Fibroblast of skin of abdomen (primary cell): Measurements from ENCODE around the gene INTS4. TPM values are rescaled to one million over a fixed set of nuclear protein-coding genes. Genes with fewer than 3 reads are reported as not detected.
"Not testable (repeated sequence)": the region's sequence is repeated elsewhere in the genome, so short reads cannot be mapped to it uniquely, and the experiment has no call there.

Experiments used
- DNase-seq: peaks from one replicate; pipeline ENCODE4 v3.0.0-alpha.2; 2013
- polyA plus RNA-seq, 2 experiments: library from polyadenylated mRNA; unstranded; fragments of 120-200 nt; gene quantifications; one replicate each; pipeline ENCODE4 v1.2.1, GENCODE V29; 2013; ENCODE audit not compliant: insufficient read length in 2 of 2

Gene INTS4, protein sequence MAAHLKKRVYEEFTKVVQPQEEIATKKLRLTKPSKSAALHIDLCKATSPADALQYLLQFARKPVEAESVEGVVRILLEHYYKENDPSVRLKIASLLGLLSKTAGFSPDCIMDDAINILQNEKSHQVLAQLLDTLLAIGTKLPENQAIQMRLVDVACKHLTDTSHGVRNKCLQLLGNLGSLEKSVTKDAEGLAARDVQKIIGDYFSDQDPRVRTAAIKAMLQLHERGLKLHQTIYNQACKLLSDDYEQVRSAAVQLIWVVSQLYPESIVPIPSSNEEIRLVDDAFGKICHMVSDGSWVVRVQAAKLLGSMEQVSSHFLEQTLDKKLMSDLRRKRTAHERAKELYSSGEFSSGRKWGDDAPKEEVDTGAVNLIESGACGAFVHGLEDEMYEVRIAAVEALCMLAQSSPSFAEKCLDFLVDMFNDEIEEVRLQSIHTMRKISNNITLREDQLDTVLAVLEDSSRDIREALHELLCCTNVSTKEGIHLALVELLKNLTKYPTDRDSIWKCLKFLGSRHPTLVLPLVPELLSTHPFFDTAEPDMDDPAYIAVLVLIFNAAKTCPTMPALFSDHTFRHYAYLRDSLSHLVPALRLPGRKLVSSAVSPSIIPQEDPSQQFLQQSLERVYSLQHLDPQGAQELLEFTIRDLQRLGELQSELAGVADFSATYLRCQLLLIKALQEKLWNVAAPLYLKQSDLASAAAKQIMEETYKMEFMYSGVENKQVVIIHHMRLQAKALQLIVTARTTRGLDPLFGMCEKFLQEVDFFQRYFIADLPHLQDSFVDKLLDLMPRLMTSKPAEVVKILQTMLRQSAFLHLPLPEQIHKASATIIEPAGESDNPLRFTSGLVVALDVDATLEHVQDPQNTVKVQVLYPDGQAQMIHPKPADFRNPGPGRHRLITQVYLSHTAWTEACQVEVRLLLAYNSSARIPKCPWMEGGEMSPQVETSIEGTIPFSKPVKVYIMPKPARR
- polyA plus RNA-seq (2013, experiment 1 of 2; ENCODE audit: insufficient read length): 25.2 TPM
- 25.0 TPM for polyA plus RNA-seq (2013, experiment 2 of 2; ENCODE audit: insufficient read length)

DNA sequence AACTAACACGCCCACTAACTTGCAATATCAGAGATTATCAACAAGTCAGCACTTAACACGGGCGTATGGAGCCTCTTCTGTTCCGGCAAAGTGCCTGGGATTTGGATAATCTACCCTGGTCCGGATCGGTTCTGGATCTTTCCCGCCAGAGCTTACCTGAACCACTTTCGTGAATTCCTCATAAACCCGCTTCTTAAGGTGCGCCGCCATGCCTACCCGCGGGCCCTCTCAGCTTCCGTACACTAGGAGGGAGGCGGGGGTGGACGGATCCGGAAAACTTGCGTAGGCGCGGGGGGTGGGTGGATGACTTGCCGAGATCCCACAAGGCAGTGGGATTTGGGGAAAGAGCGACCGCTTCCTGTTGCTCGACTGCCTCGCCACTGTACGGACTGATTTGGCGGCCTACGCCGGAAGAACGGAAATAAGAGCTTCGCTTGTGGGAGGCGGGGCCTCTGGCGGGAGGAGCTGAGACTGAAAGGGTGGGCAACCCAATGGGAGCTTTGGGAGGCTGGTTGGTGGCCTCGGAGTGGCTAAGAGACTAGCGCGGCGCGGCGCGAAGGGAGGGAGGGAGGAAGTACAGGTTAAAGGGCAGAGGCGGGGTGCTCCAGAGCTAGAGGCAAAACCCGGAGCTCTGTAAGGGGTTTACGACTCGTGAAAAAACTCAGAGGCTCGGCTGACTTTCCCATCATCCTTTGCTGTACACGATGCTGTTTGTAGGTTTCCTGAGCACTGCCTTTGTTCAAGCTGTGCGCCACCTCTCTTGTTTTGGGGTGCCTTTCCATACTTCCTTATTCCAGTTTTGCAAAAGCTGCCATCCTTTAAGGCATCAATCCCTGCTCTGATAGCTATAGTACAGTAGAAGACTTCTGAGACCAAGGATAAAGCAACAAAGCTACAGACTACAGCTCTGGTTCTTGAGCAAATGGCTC lies at the start of gene INTS4:
Gene INTS4 (minus strand): TSS at position 235 of the 929 bp plus-strand sequence. CDS start 25 bp downstream, at position 210.
- DNase-seq: peak; percentile 100

DNA sequence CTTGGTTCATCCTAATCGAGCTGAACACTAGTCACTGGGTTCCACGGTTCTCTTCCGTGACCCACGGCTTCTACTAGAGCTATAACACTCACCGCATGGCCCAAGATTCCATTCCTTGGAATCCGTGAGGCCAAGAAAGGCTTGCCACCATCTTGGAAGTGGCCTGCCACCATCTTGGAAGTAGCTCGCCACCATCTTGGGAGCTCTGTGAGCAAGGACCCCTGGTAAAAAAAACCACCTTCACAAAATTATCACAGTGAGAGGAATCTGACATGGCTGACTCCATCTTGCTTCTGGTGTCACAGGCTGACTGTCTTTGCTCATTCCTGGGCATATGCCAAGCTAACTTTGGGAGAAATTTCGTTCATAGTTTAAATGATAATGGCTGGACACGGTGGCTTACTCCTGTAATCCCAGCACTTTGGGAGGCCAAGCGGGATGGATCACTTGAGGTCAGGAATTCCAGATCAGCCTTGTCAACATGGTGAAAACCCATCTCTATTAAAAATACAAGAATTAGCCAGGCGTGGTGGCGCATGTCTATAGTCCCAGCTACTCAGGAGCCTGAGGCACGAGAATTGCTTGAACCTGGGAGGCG lies 47.5 kb upstream of the INTS4 start:
- no peak for DNase-seq

DNA sequence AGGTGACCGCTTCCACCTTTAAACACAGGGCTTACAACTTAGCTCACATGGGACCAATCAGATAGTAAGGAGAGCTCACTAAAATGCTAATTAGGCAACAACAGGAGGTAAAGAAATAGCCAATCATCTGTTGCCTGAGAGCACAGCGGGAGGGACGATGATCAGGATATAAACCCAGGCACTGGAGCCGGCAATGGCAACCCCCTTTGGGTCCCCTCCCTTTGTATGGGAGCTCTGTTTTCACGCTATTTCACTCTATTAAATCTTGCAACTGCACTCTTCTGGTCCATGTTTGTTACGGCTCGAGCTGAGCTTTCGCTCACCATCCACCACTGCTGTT lies 46.9 kb upstream of the INTS4 start:
- not testable (repeated sequence) for DNase-seq

DNA sequence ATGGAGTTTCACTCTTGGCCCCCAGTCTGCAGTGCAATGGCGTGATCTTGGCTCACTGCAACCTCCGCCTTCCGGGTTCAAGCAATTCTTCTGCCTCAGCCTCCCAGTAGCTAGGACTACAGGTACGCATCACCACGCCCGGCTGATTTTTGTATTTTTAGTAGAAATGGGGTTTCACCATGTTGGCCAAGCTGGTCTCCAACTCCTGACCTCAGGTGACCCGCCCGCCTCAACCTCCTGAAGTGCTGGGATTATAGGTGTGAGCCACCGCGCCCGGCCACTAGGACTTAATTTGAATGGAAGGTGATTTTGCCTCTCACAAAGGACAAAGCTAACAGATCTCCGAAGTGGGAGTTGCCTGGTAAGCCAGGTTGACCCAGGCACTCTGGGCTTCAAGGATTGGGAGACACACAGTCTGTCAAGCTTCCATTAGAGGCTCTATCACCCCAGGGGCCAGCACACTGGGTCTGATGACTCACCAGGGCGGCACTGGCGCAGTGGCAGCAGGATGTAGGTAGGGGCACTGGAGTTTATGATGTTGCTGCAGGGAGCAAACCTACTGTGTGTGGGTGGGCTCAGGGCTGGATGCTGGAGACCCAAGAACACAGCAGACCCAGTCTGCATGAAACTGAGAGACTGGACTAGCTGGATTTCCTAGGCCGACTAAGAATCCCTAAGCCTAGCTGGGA lies 46.4 kb upstream of the INTS4 start:
- no peak for DNase-seq

DNA sequence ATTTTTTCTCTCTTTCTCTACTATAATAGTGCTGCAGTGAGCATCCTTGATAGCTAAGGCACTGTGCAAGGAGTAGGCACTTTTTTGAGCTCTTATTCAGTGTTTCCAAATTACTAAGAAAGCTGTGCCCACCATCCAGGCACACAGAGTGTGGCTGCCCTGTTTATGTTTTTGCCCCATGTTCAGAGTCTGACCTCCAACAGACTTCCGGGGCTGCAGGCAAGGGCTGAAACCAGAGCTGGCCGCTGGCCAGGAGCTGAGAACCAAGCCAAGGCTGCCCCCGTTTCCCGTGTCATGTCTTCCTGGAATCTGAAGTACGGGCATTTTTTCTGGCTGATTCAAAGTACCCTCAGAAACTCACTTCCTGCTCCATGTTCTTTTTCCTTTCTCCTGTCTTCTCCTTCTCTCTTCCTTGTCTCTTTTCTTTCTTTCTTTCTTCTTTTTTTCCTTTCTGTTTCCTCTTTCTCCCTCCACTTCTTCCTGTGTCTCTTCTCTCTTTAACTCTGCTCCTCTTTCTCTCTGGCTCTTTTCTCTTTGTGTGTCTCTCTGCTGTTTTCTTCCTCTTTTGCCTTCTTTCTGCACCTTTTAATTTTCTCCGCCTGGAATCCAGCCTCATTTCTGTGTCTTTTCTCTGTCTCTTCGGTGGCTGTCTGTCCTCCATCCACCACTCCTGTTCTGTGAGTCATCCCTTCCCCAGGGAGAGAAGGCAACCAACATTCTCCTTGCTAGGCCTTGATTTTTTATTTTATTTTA lies 45.6 kb upstream of the INTS4 start:
- DNase-seq: peak; percentile 89

DNA sequence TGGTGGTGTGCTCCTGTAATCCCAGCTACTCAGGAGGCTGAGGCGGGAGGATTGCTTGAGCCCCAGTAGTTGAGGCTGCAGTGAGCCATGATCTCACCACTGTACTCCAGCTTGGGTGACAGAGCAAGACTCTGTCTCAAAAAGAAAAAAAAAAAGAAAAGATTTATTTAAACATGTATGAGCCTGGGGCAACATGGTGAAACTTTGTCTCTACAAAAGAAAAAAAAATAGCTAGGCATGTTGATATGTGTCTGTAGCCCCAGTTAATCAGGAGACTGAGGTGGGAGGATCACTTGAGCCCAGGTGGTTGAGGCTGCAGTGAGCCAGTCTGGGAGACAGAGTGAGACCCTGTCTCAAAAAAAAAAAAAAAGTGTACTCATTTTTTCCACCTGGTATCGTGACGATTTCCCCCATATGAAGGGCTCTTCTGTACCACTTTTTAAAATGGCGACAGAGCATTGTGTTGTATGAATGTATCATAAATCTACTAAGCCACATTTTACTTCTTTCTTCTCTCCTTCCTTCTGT lies 45.0 kb upstream of the INTS4 start:
- DNase-seq: no peak

DNA sequence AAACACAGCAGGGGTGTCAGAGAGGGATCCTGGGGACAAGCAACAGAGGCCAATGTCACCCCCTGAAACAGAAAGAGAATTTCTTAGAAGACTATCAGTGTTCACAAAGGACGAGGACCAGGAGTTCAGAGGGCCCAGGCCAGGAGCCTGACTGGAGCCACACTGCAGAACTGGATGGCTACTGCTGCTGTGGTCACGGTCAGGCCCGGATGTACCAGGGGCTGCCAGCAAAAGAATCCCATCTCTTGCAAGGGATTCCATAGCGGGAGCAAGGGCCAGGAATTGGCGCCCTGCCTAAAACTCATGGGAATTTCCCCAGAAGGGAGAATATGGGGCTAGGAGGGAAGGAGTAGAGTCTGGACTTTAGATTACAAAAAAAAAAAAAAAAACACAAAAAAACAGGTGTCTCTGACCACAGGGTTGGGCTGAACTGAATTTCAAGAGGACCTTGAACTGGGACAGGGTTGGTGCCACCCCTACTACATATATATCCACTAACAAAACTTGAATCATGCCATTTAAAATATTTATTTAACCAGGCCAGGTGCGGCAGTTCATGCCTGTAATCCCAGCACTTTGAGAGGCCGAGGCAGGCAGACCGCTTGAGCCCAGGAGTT lies 44.3 kb upstream of the INTS4 start:
- DNase-seq: no peak

DNA sequence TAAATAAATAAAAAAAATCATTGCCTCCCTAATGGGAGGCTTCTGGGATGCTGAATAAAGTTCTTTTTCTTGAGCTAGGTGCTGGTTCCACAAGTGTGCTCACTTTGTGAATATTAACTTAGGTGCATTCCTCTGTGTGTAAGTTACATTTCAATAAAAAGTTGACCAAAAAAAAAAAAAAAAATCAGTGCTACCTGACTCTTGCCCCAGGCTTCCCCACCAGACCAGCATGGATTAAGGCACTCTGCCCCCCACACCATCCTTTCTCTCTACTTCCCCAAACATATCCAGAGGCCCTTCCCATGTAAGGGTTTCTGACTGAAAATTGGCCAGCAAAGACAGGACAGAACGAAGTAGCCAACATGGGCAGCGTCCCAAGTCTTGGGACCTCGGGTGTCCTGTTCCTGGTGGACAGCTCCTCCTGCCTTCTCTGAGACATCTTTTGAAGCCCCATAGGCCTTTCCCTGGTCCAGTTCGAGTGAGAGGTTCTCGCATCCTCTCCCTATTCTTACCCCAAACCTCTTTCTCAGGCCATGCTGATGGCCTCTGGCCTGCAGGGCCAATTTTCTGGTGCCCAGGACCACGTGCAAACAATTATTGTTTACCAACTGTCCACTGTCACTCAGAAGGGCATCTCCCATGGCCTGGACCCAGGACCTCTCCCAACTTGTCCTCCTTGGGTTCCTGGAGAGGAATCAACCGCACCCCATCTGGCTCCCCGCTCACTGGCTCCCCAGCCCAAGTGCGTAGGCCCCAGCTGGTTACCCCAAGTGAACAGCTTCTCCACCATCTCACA lies 43.6 kb upstream of the INTS4 start:
- no peak for DNase-seq

DNA sequence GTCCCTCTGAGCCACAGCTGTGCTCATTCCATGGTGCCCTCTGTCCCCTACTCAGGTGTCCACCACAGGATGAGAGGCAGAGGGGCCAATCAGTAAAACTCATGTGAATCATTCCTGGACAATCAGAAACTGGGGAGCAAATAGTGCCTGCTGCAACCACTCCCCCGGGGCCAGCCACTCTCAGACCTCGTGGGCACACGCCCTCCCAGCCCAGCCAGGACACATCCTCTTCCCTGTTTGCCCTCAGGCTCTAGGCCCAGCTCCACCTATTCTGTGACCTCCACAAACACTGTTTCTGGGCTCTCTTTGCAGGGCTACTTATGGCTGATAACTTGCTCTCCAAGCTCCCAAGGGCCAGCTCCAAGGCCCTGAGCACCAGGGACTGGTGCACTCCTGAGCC lies 42.6 kb upstream of the INTS4 start:
- no peak for DNase-seq

DNA sequence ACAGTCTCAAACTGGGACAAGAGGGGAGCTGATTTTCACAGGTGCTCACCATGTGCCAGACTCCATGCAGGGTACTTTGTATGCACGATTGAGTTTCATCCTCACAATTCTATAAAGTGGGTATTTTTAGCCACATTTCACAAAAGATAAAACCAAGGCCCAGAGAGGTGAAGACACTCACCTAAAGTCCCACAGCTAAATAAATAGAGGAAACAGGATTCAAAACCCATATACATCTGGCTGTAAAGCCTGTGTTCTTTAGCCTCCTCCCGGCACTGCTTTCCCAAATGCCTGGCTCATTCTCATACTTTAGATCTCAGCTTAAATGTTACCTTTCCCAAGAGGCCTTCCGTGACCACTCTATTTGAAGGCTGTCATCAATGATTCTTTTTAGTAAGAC lies 41.8 kb upstream of the INTS4 start:
- DNase-seq: no peak

DNA sequence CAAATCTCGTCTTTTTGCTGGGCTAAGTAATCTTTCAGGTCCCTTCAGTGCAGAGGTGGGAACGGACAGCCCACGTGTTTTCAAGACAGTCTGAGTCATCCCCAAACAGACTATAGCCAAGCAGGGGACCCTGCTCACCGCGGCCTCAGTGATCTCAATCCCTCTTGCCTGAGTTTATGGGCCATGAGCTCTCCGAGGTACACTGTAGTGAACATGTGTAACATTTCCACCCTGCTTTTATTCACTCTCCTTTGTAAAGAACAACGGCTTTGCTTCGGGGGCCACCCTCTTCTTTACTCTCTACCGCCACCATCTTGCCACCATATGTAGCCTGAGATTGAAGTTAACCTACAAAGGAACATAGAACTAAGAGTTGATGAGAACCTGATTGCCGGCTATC lies 40.2 kb upstream of the INTS4 start:
- DNase-seq: no peak

DNA sequence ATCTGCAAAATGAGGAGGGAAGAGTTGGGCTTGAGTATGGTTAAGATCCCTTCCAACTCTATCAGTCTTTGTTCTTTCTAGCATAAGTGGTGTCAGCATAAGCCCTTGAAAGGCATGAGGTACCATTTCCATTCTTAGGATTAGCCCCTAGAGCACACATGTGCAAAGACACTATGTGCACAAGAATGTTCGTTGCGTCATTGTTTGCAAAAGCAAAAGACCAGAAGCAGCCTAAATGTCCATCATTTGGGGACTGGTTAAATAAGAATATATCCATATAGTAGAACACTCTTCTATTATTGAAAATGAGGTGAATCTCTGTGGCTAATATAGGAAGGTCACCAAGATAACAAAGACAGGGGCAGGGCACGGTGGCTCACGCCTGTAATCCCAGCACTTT lies 38.6 kb upstream of the INTS4 start:
- no peak for DNase-seq

DNA sequence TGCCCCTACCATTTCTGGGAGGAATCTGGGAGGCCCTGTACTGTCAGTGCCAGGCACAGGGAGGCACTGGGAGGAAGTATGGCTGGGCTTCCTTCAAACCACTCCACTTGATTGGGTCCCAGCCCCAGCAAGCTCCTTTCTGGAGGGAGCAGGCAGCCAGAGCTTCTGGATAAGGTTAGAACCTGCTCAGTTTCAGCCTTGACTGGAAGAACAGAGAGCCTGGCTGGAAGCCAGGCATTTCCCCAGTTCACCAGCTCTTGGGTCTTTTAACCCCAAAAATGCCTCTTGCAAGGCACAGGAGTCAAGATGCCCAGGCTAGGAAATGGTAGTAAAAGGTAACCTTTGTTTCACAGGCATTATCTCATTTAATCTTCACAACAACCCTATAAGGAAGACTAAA lies 37.6 kb upstream of the INTS4 start:
- no peak for DNase-seq

DNA sequence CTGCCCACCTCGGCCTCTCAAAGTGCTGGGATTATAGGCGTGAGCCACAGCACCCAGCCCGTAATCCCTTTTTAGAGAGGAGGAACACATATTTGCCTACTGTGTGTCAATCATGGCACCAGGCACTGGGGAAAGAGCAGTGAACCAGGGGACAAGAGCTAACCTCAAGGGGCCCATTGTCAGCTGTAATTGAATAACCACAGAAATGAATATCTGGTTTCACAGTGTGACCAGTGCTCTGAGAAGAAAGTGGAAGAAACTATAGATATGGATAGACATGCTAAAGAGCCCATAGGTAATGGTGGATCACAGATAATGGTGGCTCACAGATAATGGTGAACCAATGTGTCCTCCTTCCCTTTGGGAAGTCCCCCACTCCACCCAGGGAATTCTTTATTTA lies 37.2 kb upstream of the INTS4 start:
- no peak for DNase-seq

DNA sequence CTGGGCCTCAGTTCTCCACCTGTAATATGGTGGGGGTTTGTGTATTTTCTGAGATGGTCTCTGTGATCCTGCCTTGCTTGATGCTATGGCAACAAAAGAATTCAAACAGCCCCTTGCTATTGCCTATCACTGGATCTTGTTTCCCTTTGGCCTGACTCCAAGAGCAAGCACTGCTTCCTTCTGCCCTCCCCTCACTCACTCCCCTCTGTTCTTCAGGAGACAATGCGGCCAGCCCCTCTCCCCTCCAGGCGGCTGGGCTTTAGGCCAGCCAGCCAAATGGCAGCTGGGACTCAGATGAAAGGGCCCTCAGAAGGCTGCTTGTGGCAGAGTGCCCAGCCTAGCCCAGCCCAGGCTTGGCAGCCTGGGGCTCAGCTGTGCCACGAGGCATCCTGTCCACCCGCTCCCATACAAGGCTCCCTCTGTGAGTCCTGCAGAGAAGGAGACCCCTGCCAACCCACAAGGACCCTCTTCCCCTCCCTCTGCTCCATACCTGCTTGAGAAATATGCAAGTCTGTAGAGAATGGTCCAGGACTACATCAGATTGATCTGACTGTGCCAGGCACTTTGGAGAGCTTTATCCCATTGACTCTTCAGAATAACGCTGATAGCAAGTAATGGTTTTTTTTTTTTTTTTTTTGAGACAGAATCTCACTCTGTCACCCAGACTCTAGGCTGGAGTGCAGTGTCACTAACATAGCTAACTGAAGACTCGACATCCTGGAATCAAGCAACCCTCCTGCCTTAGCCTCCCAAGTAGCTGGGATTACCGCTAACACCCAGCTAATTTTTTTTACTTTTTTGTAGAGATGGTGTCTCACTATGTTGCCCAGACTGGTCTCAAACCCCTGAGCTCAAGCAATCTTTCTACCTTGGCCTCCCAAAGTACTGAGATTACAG lies 36.2 kb upstream of the INTS4 start:
- DNase-seq: peak; percentile 59

DNA sequence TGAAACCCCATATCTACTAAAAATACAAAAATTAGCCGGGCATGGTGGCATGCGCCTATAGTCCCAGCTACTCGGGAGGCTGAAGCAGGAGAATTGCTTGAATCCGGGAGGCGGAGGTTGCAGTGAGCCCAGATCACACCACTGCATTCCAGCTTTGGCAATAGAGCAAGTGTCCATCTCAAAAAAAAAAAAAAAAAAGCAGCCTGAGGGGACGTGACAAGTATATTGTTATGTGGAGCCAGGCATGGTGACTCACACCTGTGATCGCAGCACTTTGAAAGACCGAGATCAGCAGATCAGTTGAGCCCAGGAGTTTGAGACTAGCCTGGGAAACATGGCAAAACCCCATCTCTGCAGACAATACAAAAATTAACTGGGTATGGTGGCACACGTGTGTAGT lies 34.0 kb upstream of the INTS4 start:
- DNase-seq: not testable (repeated sequence)

DNA sequence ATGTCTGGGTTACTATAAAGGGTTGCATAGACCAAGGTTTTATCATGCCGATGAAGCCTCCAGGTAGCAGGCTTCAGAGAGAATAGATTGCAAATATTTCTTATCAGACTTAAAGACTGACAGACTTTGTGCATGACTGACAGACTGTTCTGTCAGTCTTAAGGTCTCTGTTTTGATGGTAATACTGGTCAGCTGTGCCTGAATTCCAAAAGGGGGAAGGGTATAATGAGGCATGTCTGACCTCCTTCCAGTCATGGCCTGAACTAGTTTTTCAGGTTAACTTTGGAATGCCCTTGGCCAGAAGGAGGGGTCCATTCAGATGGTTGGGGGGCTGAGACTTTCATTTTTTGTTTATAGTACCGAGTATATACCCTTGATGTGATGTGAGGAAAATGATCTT lies 33.3 kb upstream of the INTS4 start:
- no peak for DNase-seq

DNA sequence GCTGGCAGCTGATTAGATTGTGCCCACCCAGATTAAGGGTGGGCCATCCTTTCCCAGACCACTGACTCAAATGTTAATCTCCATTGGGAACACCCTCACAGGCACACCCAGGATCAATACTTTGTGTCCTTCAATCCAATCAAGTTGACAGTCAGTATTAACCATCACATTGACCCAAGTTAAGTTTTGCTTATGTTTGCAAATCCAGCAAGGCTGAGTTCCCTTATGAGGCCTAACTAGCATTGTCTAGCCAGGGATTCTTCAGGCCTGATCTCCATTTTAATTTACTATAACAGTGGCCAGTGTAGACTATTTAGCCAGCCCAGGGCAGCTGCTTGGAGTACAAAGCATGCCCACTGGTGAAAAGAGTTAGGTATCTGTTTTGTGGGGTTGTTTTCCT lies 30.9 kb upstream of the INTS4 start:
- no peak for DNase-seq
